ENCODE data around the gene LOXHD1. TPM values are rescaled to one million over a fixed set of nuclear protein-coding genes. Genes with fewer than 3 reads are reported as not detected.

LOXHD1 gene
- total and polyA plus RNA-seq, 2 experiments from 2014 or later: 0.21 TPM; not detected in 1

DNA sequence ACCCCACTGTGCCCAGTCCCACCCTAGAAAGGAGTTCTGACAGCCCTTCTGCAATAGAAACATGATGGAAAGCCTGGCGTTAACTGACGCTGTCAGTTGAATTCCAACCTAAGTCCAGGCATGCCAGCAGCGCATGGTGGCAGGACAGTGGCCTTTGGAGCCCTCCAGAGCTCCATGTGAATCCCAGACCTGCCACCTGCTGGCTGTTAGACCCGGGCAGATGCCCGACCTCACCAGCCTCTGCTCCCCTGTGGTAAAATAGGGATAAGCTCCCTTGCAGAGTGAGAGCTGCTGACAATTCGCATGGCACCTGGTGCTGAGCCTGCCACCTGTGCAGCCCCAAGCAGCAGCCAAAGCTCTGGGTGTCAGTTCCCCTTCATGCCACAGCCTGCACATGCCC, 138.6 kb downstream of the LOXHD1 start:
- Histone ChIP-seq H3K4me3 (no peak overlapping the region), H3K4me1 (ENCODE audit: low read depth) (no peaks in the 10 kb centered on the region), H3K27me3 (peaks cover 3% of the 10 kb centered on the region), H3K36me3 (no peaks in the 10 kb centered on the region), H3K9me3 (ENCODE audit: low read depth) (no peaks in the 10 kb centered on the region), H3K27ac (no peak overlapping the region)
- TF ChIP-seq, protein P1, sequence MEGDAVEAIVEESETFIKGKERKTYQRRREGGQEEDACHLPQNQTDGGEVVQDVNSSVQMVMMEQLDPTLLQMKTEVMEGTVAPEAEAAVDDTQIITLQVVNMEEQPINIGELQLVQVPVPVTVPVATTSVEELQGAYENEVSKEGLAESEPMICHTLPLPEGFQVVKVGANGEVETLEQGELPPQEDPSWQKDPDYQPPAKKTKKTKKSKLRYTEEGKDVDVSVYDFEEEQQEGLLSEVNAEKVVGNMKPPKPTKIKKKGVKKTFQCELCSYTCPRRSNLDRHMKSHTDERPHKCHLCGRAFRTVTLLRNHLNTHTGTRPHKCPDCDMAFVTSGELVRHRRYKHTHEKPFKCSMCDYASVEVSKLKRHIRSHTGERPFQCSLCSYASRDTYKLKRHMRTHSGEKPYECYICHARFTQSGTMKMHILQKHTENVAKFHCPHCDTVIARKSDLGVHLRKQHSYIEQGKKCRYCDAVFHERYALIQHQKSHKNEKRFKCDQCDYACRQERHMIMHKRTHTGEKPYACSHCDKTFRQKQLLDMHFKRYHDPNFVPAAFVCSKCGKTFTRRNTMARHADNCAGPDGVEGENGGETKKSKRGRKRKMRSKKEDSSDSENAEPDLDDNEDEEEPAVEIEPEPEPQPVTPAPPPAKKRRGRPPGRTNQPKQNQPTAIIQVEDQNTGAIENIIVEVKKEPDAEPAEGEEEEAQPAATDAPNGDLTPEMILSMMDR (IDR thresholded peaks at IDR 0.05; ENCODE audit: low read depth, low read length): no peak
- DNase-seq (ENCODE audit: low read depth in 1 of 2, low spot score in 1 of 2): peak in 1 of 2 donors; percentile 40

GRCh38 chr18:46516555-46516954, 140.5 kb downstream of the LOXHD1 start:
- TF ChIP-seq, protein P1 (IDR thresholded peaks at IDR 0.05; ENCODE audit: low read depth, low read length): no peak
- DNase-seq (ENCODE audit: low read depth in 1 of 2, low spot score in 1 of 2): no peak
- no peak overlapping the region for H3K27ac ChIP-seq
- peaks cover 3% of the 10 kb centered on the region for H3K27me3 ChIP-seq
- no peak overlapping the region for H3K4me3 ChIP-seq
- no peaks in the 10 kb centered on the region for H3K4me1 ChIP-seq (ENCODE audit: low read depth)
- H3K36me3 ChIP-seq: no peaks in the 10 kb centered on the region
- H3K9me3 ChIP-seq (ENCODE audit: low read depth): no peaks in the 10 kb centered on the region

GRCh38 chr18:46510386-46510785, 146.6 kb downstream of the LOXHD1 start:
- Histone ChIP-seq H3K36me3 (no peaks in the 10 kb centered on the region), H3K4me1 (ENCODE audit: low read depth) (no peaks in the 10 kb centered on the region), H3K9me3 (ENCODE audit: low read depth) (no peaks in the 10 kb centered on the region), H3K27me3 (peaks cover under 1% of the 10 kb centered on the region), H3K4me3 (no peak overlapping the region), H3K27ac (no peak overlapping the region)
- DNase-seq (ENCODE audit: low read depth in 1 of 2, low spot score in 1 of 2): no peak
- TF ChIP-seq, protein P1 (IDR thresholded peaks at IDR 0.05; ENCODE audit: low read depth, low read length): no peak

DNA sequence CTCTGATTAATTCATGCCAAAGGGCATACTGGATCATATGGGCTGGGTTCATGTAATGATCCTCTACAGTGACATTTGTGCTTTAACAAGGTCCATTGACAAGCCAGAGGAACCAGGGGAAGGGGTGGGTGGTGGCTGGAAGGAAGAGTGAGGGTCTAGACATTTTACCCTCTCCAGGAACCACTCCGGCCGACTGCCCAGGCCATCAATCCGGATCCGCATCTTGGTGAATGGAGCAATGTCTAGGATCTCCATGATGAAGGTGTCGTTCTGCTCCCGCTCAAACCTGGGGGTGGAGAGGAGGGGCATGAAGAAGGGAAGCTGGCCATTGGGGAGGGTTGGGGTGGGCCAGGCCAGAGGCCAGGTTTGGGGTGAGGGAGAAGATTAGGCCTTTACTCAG, 147.5 kb downstream of the LOXHD1 start:
- H3K27ac ChIP-seq: no peak overlapping the region
- no peak overlapping the region for H3K4me3 ChIP-seq
- TF ChIP-seq, protein P1 (IDR thresholded peaks at IDR 0.05; ENCODE audit: low read depth, low read length): no peak
- DNase-seq (ENCODE audit: low read depth in 1 of 2, low spot score in 1 of 2): no peak
- no peaks in the 10 kb centered on the region for H3K9me3 ChIP-seq (ENCODE audit: low read depth)
- H3K36me3 ChIP-seq: no peaks in the 10 kb centered on the region
- H3K4me1 ChIP-seq (ENCODE audit: low read depth): no peaks in the 10 kb centered on the region
- H3K27me3 ChIP-seq: no peaks in the 10 kb centered on the region

DNA sequence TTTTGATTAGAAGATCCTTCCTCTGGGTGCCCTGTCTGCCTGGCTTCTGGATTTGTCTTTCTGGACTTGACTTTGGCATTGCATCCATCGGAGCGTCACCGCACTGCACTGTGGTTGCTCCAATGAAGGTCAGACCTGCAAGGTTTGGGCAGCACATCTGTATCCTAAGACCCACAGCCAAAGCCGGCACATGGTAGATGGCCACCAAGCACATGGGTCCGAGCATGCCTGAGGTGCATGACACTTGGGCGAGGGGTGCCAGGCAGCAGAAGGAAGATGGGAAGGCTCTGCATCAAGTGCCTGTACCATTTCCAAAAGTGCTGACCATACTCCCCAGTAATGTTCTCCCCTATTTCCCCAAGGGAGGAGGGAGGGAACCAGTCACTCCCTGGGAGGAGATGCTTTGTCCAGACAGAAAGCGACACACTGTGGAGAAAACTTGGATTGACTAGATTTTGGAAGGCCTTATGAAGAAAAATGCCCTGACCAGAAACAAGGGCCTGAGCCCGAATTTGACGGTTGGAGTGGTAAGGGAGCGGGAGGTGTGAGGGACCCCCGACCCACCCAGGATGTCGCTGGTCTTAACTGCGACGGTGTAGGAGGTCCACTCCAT, 149.9 kb downstream of the LOXHD1 start:
- TF ChIP-seq, protein P1 (IDR thresholded peaks at IDR 0.05; ENCODE audit: low read depth, low read length): no peak
- H3K4me1 ChIP-seq (ENCODE audit: low read depth): no peaks in the 10 kb centered on the region
- DNase-seq (ENCODE audit: low read depth in 1 of 2, low spot score in 1 of 2): no peak
- H3K27me3 ChIP-seq: no peaks in the 10 kb centered on the region
- H3K4me3 ChIP-seq: no peak overlapping the region
- no peak overlapping the region for H3K27ac ChIP-seq
- H3K36me3 ChIP-seq: no peaks in the 10 kb centered on the region
- H3K9me3 ChIP-seq (ENCODE audit: low read depth): no peaks in the 10 kb centered on the region
